Suprapubic skin (tissue), 4 donors: ENCODE measurements around the gene SRSF2.

Experiments
- CTCF ChIP-seq, 2 donors: fragments of 200-600 bp in 1 of 2; fragments of 450-650 bp in 1 of 2; sonication (generic) in 1 of 2; IDR thresholded peaks; one replicate each; pipeline ENCODE4 v1.5.1; 2016 to 2019; ENCODE audit warnings: antibody characterized with exemption in 2 of 2, mild to moderate bottlenecking in 1 of 2, moderate library complexity in 1 of 2
- POLR2A ChIP-seq, 2 donors: fragments of 450-650 bp; IDR thresholded peaks; one replicate each; pipeline ENCODE4 v1.6.1; 2017; ENCODE audit warnings: antibody characterized with exemption in 2 of 2, mild to moderate bottlenecking in 2 of 2, moderate library complexity in 2 of 2
- POLR2AphosphoS5 ChIP-seq, 3 donors: sonication (generic); formaldehyde crosslinking; IDR thresholded peaks; one replicate each; pipeline ENCODE4 v1.6.1; 2017; ENCODE audit warnings: antibody characterized with exemption in 3 of 3

GRCh38 chr17:76688165-76688622, 48.9 kb downstream of the SRSF2 start:
- TF ChIP-seq CTCF (IDR thresholded peaks at IDR 0.05) (no peak), POLR2AphosphoS5 (IDR thresholded peaks at IDR 0.05) (no peak), POLR2A (IDR thresholded peaks at IDR 0.05) (no peak)
